Gastrocnemius medialis (tissue), 4 donors: ENCODE data around the gene GNAO1. TPM values are rescaled to one million over a fixed set of nuclear protein-coding genes. Genes with fewer than 3 reads are reported as not detected.

Experiments used
- ATAC-seq, 2 donors: fragments of 150-250 bp; one replicate each; pipeline ENCODE4 v1.9.1; 2016
- DNase-seq, 2 donors: peaks; one replicate each; pipeline ENCODE4 v3.0.0-alpha.2; 2019
- H3K27ac ChIP-seq, 4 donors: fragments of 200-600 bp; sonication (generic); 1 replicate in 1 of 4; 2 replicates in 3 of 4; pipeline ENCODE4 v1.5.1; 2016 to 2018; ENCODE audit warnings: mild to moderate bottlenecking in 2 of 4, moderate library complexity in 1 of 4
- H3K27me3 ChIP-seq, 3 donors: fragments of 200-600 bp; sonication (generic) in 2 of 3; 1 replicate in 1 of 3; 2 replicates in 2 of 3; pipeline versions ENCODE4 v1.5.1 to v1.6.0; 2016 to 2019; ENCODE audit warnings: mild to moderate bottlenecking in 1 of 3, moderate library complexity in 1 of 3
- H3K36me3 ChIP-seq, 2 donors: fragments of 200-600 bp; sonication (generic) in 1 of 2; one replicate each; pipeline ENCODE4 v1.5.1; 2017 to 2018
- H3K4me1 ChIP-seq, 2 donors: fragments of 200-600 bp; sonication (generic) in 1 of 2; one replicate each; pipeline ENCODE4 v1.5.1; 2016 to 2017; ENCODE audit warnings: mild to moderate bottlenecking in 2 of 2
- H3K4me3 ChIP-seq, 4 donors: fragments of 200-600 bp; sonication (generic) in 3 of 4; 1 replicate in 1 of 4; 2 replicates in 3 of 4; pipeline ENCODE4 v1.5.1; 2016 to 2019; ENCODE audit warnings: mild to moderate bottlenecking in 2 of 4
- H3K9me3 ChIP-seq, 3 donors: fragments of 200-600 bp; sonication (generic) in 2 of 3; 1 replicate in 1 of 3; 2 replicates in 2 of 3; pipeline ENCODE4 v1.5.1; 2016 to 2019
- CTCF ChIP-seq, 5 experiments: fragments of 450-650 bp in 3 of 5; fragments of 200-600 bp in 2 of 5; sonication (generic) in 2 of 5; IDR thresholded peaks in 4 of 5; conservative IDR thresholded peaks in 1 of 5; 1 replicate in 4 of 5; 2 replicates in 1 of 5; pipeline ENCODE4 v1.5.1; 2016 to 2019; ENCODE audit warnings: antibody characterized with exemption in 5 of 5, mild to moderate bottlenecking in 3 of 5, moderate library complexity in 3 of 5
- POLR2A ChIP-seq, 2 donors: fragments of 450-650 bp; IDR thresholded peaks; one replicate each; pipeline ENCODE4 v1.6.1; 2017; ENCODE audit warnings: antibody characterized with exemption in 2 of 2, mild to moderate bottlenecking in 2 of 2, moderate library complexity in 2 of 2
- in situ Hi-C, 4 donors: fragments of 200-750 bp; cut with MboI; loops; one replicate each; pipeline versions ENCODE4 v1.15.0 to v1.8.0; 2017; ENCODE audit warnings: low sequenced_read_pairs in 4 of 4
- intact Hi-C: fragments of 100-400 bp; cut with DNase I; formaldehyde crosslinking; loops from one replicate; pipeline ENCODE4 v1.15.1; 2023; ENCODE audit warnings: low total_unique reads
- total RNA-seq, 4 donors: library from RNA; depleted of rRNA; stranded (reverse); fragments of >200 nt; gene quantifications; one replicate each; pipeline versions ENCODE4 v1.1.0 to v1.2.3, GENCODE V29; 2016

The GNAO1 gene
- total RNA-seq, 4 donors from 2014 or later, result 0.25 to 2.0 (median 0.79) TPM

GRCh38 chr16:56310690-56311089, 119.4 kb downstream of the GNAO1 start:
- no peak for DNase-seq
- Histone ChIP-seq H3K27me3 (no peaks in the 10 kb centered on the region), H3K4me1 (no peaks in the 10 kb centered on the region), H3K9me3 (no peaks in the 10 kb centered on the region), H3K4me3 (no peak overlapping the region), H3K27ac (no peak overlapping the region), H3K36me3 (no peaks in the 10 kb centered on the region)
- no peak for TF ChIP-seq CTCF (IDR thresholded peaks at IDR 0.05 in 4 of 5, conservative IDR thresholded peaks at IDR 0.05 in 1 of 5)
- TF ChIP-seq POLR2A (IDR thresholded peaks at IDR 0.05), result no peak
- no peak for ATAC-seq
- in situ Hi-C loops (loop anchor here in 2 of 4 donors (5.0 to 25.0 kb wide), 2 partner anchors 368 to 598 kb away; no protein-coding TSS in a partner anchor), intact Hi-C loops (no loop called here)

GRCh38 chr16:56311208-56312027, 120.1 kb downstream of the GNAO1 start:
- no peaks in the 10 kb centered on the region for H3K9me3 ChIP-seq
- in situ Hi-C loops (loop anchor here in 2 of 4 donors (5.0 to 25.0 kb wide), 2 partner anchors 369 to 599 kb away; no protein-coding TSS in a partner anchor), intact Hi-C loops (no loop called here)
- H3K4me3 ChIP-seq, result no peak overlapping the region
- ATAC-seq, result no peak
- H3K27ac ChIP-seq, result no peak overlapping the region
- no peaks in the 10 kb centered on the region for H3K27me3 ChIP-seq
- TF ChIP-seq POLR2A (IDR thresholded peaks at IDR 0.05) (no peak), CTCF (IDR thresholded peaks at IDR 0.05 in 4 of 5, conservative IDR thresholded peaks at IDR 0.05 in 1 of 5) (no peak)
- DNase-seq, result no peak
- H3K4me1 ChIP-seq, result no peaks in the 10 kb centered on the region
- H3K36me3 ChIP-seq, result no peaks in the 10 kb centered on the region

GRCh38 chr16:56312028-56312300, 120.7 kb downstream of the GNAO1 start:
- TF ChIP-seq CTCF (IDR thresholded peaks at IDR 0.05 in 4 of 5, conservative IDR thresholded peaks at IDR 0.05 in 1 of 5) (no peak), POLR2A (IDR thresholded peaks at IDR 0.05) (no peak)
- no peak overlapping the region for H3K4me3 ChIP-seq
- no peaks in the 10 kb centered on the region for H3K27me3 ChIP-seq
- intact Hi-C loops, result no loop called here
- in situ Hi-C loops, result loop anchor here in 2 of 4 donors (5.0 to 25.0 kb wide), 2 partner anchors 370 to 600 kb away; no protein-coding TSS in a partner anchor
- no peaks in the 10 kb centered on the region for H3K36me3 ChIP-seq
- no peak for DNase-seq
- no peaks in the 10 kb centered on the region for H3K4me1 ChIP-seq
- H3K27ac ChIP-seq, result no peak overlapping the region
- no peak for ATAC-seq
- no peaks in the 10 kb centered on the region for H3K9me3 ChIP-seq

GRCh38 chr16:56312556-56312955, 121.3 kb downstream of the GNAO1 start:
- Histone ChIP-seq H3K27me3 (no peaks in the 10 kb centered on the region), H3K27ac (no peak overlapping the region), H3K4me3 (no peak overlapping the region), H3K36me3 (no peaks in the 10 kb centered on the region), H3K9me3 (no peaks in the 10 kb centered on the region), H3K4me1 (no peaks in the 10 kb centered on the region)
- TF ChIP-seq POLR2A (IDR thresholded peaks at IDR 0.05) (no peak), CTCF (IDR thresholded peaks at IDR 0.05 in 4 of 5, conservative IDR thresholded peaks at IDR 0.05 in 1 of 5) (no peak)
- in situ Hi-C loops, result loop anchor here in 2 of 4 donors (5.0 to 25.0 kb wide), 2 partner anchors 370 to 600 kb away; no protein-coding TSS in a partner anchor
- intact Hi-C loops, result no loop called here
- DNase-seq (no peak), ATAC-seq (no peak)
